ENCODE data around the gene ATP11A. TPM values are rescaled to one million over a fixed set of nuclear protein-coding genes. Genes with fewer than 3 reads are reported as not detected.

Gene ATP11A
- total and polyA plus RNA-seq, 10 donors: 2.7 to 91.3 (median 59.1) TPM

DNA sequence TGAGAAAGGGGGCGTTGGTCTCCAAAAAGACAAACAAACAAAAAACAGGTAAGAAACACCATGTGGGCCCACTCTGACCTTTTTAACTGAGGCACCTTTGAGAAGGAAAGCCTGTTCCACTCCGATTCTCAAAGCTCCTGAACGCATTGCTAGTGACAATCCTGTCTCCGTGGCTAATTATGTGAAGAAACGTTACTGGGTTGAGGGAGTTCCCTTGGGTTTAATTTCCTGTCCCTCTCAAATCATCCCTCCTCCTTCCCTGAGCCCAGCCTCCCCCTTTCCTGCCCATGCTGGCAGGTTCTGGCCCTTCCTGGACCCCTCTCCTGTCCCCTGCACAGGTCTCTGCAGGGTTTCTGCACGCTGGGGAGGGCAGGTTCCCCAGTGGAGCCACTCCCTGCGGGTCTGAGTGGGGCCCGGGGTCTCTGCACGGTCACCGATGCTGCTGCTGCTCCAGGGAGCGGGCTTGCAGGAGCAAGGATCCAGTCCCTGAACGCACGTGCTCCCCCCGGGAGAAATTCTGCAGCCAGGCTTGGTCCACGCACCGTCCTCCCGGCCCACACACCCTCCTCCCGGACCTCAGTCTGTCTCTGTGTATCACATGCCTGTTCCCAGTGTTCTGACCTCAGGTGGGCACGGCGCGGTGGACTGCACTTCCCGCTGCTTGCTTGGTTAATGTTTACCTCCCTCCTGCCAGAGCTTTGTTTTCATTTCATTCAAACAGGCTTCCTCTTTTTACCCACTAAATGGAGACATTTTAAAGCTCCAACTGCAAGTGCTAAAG is 202.8 kb downstream of the ATP11A start:
- Histone ChIP-seq H3K9me3 (no peaks in the 10 kb centered on the region), H3K36me3 (no peaks in the 10 kb centered on the region), H3K27ac (no peak overlapping the region), H3K27me3 (replicated peaks in 1 of 7) (peaks cover 0 to 81% (median 35%) of the 10 kb centered on the region in 7 donors), H3K4me3 (peak overlapping the region in 2 of 8 donors; percentile 2 to 24), H3K4me1 (peaks cover 16 to 38% (median 33%) of the 10 kb centered on the region in 6 donors)
- peak; percentile 77 for DNase-seq
- intact Hi-C loops (cut with DNase I; ENCODE audit: low total_unique reads): no loop called here
- 18 to 28% (median 24%) methylated on average over 22 of the region's 22 CpGs for WGBS, 5 donors
- TF ChIP-seq POLR2AphosphoS5 (IDR thresholded peaks at IDR 0.05) (no peak), POLR2A (IDR thresholded peaks at IDR 0.05) (no peak)
- TF ChIP-seq, protein P1, sequence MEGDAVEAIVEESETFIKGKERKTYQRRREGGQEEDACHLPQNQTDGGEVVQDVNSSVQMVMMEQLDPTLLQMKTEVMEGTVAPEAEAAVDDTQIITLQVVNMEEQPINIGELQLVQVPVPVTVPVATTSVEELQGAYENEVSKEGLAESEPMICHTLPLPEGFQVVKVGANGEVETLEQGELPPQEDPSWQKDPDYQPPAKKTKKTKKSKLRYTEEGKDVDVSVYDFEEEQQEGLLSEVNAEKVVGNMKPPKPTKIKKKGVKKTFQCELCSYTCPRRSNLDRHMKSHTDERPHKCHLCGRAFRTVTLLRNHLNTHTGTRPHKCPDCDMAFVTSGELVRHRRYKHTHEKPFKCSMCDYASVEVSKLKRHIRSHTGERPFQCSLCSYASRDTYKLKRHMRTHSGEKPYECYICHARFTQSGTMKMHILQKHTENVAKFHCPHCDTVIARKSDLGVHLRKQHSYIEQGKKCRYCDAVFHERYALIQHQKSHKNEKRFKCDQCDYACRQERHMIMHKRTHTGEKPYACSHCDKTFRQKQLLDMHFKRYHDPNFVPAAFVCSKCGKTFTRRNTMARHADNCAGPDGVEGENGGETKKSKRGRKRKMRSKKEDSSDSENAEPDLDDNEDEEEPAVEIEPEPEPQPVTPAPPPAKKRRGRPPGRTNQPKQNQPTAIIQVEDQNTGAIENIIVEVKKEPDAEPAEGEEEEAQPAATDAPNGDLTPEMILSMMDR (IDR thresholded peaks at IDR 0.05 in 8 of 11, conservative IDR thresholded peaks at IDR 0.05 in 3 of 11): no peak

DNA sequence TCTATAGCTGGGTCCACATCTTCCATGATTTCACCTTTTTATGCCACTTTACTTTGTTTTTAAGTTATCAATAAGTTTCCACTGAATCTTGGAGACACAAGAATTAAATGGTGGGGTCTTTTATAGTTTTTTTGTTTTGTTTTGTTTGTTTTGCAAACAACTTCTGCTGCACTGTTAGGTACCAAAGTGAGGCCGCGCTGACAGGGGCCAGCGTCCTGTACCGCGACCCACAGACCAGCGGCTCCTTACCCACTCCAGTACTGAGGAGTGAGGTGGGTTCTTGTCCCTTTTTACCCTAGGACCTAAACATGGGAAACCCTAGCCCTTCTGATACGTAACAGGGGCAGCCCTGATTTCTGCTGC is 203.3 kb downstream of the ATP11A start:
- 67 to 73% (median 70%) methylated on average over 7 of the region's 7 CpGs for WGBS, 5 donors

DNA sequence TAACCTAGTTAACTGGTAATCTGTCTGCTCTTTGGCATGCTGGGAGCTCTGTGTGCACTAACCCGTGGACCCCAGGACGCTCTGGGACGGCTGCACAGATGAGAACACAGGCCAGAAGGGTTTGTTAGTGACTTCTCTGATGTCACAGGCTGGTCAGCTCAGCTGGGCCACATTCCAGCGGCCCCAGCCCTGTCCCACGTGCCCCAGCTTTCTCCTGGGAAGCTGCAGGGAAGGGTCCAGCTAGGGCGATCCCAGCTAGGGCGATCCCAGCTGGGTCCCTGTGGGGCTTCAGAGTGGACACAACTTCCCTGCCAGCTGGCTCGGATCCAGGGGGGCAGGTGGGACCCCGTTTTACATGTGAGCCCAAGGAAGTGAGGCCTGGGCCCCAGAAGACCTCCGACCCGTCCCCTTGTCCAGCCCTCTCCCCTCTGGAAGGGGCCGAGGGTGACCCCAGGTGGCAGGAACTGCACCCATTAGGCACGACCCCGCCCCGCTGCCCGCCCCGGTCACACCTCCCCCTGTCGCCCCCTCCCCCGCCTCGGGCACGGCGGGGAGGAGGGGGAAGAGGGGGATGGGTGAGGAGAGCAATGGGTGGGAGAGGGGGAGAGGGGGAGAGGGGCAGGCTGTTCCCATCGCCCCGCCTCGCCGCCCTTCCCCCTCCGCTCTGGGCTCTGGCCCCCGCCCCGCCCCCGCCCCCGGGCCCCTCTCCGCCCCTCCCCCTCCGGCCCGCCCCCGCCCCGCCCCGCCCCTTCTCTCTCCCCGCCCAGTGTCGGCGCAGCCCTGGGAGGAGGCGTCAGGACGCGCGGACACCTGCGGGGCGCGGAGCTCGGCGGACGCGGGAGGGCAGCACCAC is 204.0 kb downstream of the ATP11A start:
- TF ChIP-seq, protein P1 (IDR thresholded peaks at IDR 0.05 in 8 of 11, conservative IDR thresholded peaks at IDR 0.05 in 3 of 11): peak in 1 of 11 experiments; percentile 10
- no peak for TF ChIP-seq POLR2A (IDR thresholded peaks at IDR 0.05)
- peak; percentile 17 to 42 (median 25) for TF ChIP-seq POLR2AphosphoS5 (IDR thresholded peaks at IDR 0.05)
- intact Hi-C loops (cut with DNase I; ENCODE audit: low total_unique reads): no loop called here
- Histone ChIP-seq H3K9me3 (no peaks in the 10 kb centered on the region), H3K27me3 (replicated peaks in 1 of 7) (peaks cover 0 to 88% (median 35%) of the 10 kb centered on the region in 7 donors), H3K27ac (peak overlapping the region in 2 of 8 donors; percentile 23 to 69), H3K4me1 (peaks cover 16 to 38% (median 33%) of the 10 kb centered on the region in 6 donors), H3K36me3 (no peaks in the 10 kb centered on the region), H3K4me3 (peak overlapping the region in 7 of 8 donors; percentile 27 to 73 (median 47))
- WGBS, 5 donors: 13 to 31% (median 30%) methylated on average over 12 to 33 of the region's 51 CpGs
- peak; percentile 87 for DNase-seq

More for the DNA sequence above, 203.3 kb downstream of the ATP11A start:
- Histone ChIP-seq H3K9me3 (no peaks in the 10 kb centered on the region), H3K27me3 (replicated peaks in 1 of 7) (peaks cover 0 to 87% (median 35%) of the 10 kb centered on the region in 7 donors), H3K4me3 (peak overlapping the region in 2 of 8 donors; percentile 51 to 73), H3K36me3 (no peaks in the 10 kb centered on the region), H3K4me1 (peaks cover 16 to 38% (median 33%) of the 10 kb centered on the region in 6 donors), H3K27ac (peak overlapping the region in 2 of 8 donors; percentile 23 to 69)
- peak; percentile 59 for DNase-seq
- no peak for TF ChIP-seq POLR2AphosphoS5 (IDR thresholded peaks at IDR 0.05)
- TF ChIP-seq, protein P1 (IDR thresholded peaks at IDR 0.05 in 8 of 11, conservative IDR thresholded peaks at IDR 0.05 in 3 of 11): no peak
- no peak for TF ChIP-seq POLR2A (IDR thresholded peaks at IDR 0.05)
- intact Hi-C loops (cut with DNase I; ENCODE audit: low total_unique reads): no loop called here
